GM18499 (cell line): ENCODE data around the gene CDC123.
"Not testable (repeated sequence)": the region's sequence is repeated elsewhere in the genome, so short reads cannot be mapped to it uniquely, and the experiment has no call there.

Experiments
- ATAC-seq: cut with Tn5 transposase; IDR thresholded peaks from one replicate; pipeline ENCODE4 v1.9.1; 2021; ENCODE audit warnings: moderate number of reproducible peaks; ENCODE audit not compliant: insufficient read depth, unreplicated experiment

CDC123 gene, protein sequence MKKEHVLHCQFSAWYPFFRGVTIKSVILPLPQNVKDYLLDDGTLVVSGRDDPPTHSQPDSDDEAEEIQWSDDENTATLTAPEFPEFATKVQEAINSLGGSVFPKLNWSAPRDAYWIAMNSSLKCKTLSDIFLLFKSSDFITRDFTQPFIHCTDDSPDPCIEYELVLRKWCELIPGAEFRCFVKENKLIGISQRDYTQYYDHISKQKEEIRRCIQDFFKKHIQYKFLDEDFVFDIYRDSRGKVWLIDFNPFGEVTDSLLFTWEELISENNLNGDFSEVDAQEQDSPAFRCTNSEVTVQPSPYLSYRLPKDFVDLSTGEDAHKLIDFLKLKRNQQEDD

DNA sequence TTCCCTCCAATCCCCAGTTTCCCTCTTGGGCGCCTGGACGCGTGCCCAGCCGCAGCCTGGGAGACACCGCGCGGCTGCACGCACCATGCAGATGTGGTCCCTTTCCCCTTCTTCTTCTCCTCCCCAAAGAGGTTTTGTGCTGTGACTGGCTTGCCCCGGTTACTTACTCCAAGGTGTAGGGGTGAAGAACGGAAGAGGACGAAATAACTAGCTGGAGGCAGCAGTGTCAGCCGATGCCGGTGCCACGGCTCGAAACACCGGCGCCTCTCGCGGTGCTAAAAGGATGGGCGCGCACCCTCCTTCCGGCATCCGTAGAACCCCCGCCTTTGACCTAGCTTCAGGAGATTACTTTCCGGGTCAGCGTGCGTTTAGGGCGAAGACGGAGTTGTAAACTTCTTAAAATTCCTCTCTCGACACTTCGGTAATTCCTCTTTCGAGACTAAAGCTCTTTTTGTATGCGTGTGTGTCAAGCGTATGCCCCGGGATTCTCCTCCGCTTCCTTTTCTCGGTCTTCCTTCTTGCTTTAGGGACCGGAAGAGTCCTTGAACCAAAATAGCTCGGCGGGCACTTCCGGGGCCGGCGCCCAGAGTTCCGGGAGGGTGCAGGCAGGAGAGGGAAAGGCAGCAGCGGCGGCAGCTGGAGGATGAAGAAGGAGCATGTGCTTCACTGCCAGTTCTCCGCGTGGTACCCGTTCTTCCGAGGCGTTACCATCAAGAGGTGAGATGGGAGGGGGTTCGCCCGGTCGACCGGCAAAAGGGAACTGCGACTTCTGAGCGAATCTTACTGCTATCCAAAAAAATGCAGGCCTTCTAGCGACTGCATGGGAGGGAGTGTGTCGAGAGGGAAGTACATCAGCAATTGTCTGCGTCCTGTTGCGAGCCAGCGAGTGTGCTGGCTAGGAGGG, at the start of gene CDC123, which contains the start of gene NUDT5:
Gene CDC123, plus strand, starts transcription at position 586 of the 904 bp plus-strand sequence. Its CDS starts 58 bp downstream, at position 644.
Gene NUDT5, minus strand, starts transcription at position 289 of the 904 bp plus-strand sequence. CDS start 9,600 bp downstream, outside the sequence.
- ATAC-seq: peak; percentile 60

DNA sequence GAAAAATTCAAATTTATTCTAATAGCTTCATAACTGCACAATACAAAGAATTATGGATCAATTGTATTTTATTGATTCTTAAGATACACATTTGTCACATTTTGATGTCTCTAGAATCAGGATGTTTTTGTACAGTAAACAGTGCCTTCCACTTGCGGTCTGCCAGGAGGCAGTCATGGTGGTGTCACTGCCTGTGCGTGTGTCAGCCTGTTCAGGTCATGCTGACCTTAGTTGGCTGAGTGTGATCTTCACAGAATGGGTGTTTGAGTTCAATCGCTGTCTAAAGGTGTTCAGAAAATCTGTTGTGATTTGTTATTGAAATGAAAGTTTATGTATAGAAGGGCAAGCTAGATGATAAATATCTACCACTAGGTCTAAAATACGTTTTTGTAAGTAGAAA, 45.8 kb upstream of the CDC123 start:
- no peak for ATAC-seq

DNA sequence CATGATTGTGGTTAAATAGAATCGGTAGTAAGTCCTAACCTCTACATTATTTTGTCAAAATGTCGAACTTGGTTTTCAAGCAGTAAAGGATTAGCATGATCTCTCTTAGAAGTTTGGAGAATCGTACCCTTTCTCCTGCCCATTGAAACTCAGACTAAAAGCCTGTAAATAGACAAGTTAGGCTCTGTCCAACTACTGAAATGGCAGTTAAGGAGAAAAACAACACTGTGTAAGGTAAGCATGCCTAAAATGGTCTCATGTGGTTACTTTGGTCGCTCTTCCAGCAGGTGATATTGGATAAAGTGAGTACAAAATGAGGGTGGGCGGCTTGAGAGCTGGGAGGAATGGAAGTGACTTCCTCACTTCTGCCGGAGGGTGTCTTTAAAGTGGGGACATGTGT, 41.5 kb upstream of the CDC123 start:
- no peak for ATAC-seq

DNA sequence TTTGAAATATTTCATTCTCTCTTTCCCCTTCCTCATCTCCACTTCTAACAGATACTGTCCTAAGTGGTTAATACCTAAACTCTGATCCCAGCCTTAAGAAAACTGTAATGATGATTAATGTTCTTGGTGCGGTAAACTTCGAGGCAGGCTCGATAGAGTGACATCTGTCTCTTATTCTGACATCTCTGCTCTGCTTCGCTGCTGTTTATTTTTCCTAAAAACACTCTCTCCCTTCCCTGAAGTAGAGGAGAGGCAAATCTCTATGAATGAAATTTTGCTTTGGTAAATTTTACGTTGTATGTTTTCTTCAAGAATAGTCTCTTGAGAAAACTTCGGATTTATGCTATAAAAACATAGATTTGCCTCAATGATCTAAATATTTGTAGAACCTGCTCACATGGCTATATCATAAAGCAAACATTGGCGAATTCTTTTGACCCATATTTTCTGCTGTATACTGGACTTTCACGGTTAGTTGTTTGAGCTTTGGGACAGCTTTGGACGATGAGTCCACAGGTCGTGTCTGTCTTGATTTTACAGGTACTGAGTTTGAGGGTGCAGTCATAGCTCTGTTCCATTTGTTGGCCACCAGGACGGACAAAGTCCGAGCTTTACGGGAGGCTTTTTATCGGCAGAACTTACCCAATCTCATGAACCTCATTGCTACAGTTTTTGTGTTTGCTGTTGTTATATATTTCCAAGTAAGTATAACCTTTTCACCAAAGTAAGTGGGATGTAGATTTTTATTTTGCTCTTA, 39.4 kb upstream of the CDC123 start:
- no peak for ATAC-seq

DNA sequence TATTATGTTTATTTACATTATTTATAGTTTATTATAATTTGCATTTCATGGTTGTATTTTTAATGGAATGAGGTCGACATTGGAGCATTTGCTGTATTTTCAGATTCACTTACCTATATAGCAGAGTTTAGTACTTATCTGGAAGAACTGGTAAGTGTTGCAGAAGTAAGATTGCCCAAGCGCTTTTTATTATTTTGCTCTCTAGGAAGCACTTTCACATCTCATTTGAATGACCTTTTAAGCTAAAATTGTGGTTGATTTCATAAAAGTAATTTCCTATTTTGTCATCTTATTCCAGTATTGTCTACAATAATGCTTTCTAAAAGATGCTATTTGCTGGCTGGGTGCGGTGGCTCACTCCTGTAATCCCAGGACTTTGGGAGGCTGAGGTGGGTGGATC, 37.9 kb upstream of the CDC123 start:
- ATAC-seq: no peak

DNA sequence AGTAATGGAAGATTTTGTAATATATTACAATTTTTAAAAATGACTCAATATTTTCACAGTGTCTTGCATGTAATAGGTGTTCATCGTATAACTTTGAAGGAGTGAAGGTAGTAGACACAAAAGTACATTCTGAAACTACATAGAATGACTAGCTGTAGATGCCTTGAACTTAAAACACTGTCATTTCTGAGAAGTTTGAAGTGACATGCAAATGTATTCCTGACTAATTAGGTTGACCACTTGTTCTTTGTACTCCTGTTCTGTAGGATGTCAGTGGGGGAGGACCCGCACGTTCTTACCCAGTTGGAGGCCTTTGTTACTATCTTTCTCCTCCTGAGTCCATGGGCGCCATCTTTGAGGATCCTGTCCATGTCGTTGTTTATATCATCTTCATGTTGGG, 35.3 kb upstream of the CDC123 start:
- no peak for ATAC-seq

DNA sequence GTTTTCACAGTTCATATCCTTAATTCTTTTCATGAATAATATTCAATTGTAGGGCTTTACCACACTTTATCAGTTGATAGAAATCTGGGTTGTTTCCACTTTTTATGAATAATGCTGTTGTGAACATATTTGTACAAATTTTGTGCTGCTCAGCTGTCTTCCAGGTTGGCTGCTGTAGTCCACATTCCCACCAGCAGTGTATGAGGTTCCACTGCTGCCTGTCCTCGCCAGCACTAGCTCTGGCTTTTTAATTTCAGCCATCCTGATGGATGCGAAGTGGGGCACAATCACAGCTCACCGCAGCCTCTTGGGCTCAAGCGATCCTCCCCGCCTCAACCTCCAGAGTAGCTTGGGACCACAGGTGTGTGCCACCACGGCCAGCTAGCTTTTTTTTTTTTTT, 33.1 kb upstream of the CDC123 start:
- ATAC-seq: no peak

DNA sequence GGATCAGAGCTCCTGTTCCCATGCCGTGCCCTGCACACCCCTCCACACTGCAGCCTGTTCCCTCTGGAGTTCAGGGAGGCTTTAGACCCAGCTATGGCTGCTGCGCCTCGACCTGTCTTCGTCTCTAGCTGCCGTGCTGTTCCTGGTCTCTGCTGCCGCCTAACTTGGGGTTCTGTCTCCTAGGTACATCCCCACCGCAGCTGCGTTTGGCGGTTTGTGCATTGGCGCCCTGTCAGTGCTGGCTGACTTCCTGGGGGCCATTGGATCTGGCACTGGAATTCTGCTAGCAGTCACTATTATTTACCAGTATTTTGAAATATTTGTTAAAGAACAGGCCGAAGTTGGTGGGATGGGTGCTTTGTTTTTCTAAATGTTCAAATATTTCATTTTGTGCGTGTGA, 31.9 kb upstream of the CDC123 start:
- no peak for ATAC-seq

DNA sequence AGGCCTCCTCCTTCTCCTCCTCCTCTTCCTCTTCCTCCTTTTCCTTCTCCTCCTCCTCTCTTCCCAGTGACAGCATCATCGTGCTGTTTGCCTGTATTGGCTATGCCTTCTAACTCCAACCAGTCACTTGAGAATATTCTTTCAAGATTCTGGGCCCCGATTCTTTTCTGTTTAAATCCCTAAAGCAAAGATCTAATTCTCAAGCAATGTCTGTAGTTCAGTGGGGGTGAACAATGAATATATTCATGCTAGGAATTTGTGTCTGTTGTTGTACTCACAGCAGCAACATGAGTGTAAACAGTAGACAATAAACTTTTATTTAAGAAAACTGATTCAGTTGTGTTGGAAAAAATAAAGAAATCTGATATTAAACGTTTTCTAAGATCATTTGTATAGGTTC, 31.0 kb upstream of the CDC123 start:
- no peak for ATAC-seq

DNA sequence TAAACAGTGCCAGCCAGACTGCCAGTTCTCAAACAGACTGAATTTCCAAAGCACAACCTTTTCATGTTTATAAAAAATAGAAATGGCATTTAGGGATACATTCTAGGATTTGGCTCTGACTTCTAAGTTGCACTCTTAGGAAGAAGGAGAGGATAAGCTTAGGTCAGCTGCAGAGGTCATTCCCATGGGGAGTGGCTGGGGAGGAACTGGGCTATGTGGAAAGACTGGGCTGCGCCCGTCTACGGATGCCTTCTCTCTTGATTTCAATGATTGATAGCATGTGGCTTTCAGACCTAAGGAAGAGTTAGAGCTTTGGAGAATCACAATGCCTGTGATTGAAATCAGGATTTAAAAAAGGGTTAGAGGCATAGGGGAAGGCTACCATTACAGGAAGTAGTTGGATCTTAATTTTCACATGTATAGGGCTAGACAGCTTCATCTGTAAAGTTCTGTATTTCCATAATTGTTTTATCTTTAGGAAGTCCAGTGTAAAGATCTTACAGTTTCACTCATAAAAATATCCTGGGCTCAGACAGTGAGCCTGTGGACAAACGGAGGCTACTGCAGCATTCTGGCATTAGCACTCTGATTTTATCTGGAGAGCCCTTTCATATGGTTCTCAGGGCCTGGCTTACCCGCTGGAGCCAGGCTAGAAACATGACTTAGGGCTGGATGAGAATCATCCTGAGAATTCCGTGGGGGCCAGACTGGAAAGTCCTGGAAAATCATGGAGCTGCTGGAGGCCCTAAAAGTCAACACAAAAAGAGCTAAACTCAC, 29.8 kb upstream of the CDC123 start:
- no peak for ATAC-seq

DNA sequence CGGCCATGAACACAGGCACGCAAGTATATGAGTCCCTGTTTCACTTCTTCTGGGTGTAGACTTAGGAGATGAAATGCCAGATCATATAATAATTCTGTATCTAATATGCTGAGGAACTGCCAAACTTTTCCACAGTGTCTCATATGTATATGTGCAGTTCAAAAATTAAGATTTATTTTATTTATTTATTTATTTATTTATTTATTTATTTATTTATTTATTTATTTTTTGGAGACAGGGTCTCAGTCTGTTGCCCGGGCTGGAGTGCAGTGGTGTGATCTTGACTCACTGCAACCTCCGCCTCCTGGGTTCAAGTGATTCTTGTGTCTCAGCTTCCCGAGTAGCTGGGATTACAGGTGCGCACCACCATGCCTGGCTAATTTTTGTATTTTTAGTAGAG, 24.5 kb upstream of the CDC123 start:
- not testable (repeated sequence) for ATAC-seq

DNA sequence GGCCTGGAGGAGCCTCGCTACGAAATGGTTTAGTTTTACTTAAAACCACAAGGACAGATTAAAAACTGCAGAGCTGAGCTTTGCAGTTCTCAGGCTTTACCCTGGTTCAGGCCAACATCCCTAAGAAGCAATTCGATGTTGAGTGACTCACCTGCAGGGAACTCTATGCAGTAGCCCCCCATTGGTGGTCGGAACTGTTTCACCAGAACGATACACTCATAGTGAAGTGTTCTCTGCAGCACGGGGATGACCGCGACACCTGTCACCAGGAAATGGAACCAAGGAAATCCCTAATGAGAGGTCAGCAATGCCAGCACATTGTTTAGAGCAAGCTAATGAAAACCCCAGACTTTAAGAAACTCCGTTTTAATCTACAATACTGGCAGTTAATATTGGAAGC, 18.3 kb upstream of the CDC123 start:
- ATAC-seq: no peak

DNA sequence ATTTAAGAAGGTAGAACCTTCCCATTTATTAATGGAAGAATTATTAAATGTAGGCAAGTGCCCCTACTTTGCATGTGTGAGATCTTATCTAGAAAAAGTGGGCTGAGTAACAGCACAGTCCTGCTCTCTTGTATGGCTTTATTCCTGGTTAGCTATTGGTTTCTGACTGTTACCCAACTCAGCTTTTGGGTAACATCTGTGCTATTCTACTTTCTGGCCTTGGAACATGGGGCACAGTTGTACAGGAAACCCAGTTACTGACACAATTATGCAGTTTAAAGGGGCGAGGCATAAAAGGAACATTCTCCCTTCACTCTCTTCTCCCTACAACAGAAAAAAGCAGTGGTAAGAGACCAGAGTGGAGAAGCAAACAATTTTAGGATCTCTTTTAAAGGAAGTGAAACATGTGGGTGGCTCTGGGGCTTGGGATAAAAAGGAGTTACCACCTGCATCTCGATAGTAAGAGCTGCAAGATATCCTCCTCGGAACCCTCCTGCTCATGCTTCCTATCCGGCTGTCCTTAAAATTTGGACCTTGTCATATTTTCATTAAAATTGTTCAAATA, 16.3 kb upstream of the CDC123 start:
- no peak for ATAC-seq

DNA sequence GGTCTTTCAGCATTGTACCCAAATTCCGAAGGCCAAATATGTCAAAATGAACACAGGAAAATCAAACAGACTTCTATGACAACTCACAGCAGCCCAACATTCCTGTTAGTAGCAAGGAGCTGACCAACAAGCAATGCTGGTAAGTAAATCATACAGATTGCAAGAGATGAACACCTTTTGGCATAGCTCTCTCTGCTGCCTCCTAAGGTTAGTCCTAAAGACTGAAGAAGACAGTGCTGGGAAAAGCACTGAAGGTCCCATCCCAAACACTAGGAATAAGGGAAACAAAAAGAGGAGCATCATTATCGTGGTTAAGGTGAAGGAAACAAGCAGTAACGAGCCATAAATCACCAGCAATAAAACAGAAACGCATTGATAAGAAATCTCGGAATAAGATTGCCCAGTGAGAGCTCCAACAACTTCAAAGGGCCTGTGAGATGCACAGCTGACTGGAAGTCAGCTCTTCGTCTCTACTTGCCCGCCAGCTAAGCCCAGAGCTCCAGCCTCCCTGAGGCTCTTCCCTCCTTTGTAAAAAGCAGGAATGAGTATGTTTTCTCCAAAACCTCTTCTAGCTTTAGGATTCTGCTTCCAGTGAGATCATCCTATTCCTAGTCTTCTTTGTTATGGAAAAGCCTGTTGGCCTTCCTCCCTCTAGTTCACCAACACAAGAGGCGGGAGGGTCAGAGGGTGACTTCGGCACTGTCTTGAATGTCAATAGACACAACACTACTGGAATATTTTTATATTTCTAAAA, 15.6 kb upstream of the CDC123 start:
- no peak for ATAC-seq

DNA sequence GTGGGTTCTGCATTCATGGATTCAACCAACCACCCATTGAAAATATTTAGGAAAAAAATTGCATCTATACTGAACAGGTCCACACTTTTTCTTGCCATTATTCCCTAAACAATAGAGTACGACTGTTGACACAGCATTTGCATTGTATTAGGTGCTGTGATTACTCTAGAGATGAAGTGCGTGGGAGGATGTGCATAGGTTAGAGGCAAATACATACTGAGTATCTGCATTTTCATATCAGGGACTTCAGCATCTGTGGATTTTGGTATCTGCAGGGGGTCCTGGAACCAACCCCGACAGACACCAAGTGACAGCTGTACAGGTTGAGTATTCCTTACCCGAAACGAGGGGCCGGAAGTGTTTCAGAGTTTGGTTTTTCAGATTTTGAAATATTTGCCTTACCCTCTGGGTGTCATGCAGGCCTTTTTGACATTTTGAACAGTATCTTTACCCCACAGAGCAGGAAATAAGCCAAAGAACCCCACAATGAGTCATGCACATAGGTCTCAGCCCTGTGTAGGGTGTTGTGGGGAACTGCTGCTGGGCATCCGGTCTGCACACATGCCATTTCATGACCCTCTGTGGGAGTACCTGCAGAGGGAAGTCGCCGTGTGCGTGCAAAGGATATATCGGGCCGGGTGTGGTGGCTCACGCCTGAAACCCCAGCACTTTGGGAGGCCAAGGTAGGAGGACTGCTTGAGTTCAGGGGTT, 14.8 kb upstream of the CDC123 start:
- ATAC-seq: no peak

DNA sequence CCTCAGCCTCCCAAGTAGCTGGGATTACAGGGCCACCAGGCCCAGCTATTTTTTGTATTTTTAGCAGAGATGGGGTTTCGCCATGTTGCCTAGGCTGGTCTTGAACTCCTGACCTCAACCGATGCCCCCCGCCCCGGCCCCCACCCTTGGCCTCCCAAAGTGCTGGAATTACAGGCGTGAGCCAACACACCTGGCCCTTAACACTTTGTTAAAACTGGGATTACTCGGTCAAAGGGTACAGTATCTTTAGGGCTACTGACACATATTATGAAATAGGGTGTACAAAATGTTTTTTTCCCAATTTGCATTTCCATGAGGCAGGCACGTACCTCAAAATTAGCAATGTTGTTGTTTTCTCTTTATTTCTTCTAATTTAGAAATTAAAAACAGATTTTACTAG, 11.8 kb upstream of the CDC123 start:
- ATAC-seq: no peak

DNA sequence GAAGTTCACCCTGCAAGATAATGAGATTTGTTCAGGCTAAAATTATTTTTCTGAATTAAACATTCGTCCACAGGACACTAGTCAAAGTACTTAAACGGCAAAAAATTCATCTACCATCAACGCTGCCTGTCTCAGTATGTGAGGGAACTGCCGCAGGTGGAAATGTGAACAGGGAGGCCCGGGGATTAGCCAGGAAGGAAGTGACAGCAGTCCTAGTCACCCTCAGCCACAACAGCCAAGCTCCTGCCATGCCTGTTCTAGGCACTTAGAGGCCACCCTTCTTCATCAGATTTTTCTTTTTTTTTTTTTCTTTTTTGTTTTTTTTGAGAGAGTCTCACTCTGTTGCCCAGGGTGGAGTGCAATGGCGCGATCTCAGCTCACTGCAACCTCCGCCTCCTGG, 9.7 kb upstream of the CDC123 start:
- no peak for ATAC-seq

DNA sequence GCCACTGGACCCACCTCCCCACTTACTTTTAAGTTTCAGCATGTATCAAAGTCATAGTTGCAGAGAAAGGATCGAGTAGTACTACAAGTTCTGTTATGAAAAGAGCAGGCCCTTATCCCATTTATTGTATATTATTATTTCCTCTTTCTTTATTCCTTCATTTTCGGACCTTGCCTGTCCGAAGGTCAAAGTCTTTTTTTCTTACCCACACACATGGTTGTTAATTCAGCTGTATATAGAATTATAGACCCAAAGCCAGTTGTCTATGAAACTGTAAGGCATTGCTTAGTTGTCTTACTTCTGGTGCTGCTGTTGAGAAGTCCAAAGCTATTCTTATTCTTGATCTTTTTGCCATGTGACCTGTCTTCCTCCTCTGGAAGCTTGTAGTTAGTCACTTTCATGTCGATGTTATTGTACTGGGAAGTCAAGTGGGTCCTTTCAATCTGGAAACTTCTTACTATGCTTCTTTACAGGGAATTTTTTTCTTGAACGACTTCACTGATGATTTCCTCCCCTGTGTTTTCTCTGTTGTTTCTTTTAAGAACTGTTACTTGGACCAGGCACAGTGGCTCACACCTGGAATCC, 8.6 kb upstream of the CDC123 start:
- no peak for ATAC-seq
